H1 (cell line): ENCODE measurements around the gene LPGAT1. TPM values are rescaled to one million over a fixed set of nuclear protein-coding genes. Genes with fewer than 3 reads are reported as not detected.

Experiments used
- CTCF ChIA-PET: fragments of 300-600 bp; sonication (Branson Sonifier 250); formaldehyde crosslinking; loops from one replicate; lab custom pipeline; 2021; ENCODE audit not compliant: partially characterized antibody; lab: Charles Lee
- POLR2A ChIA-PET: fragments of 300-600 bp; sonication (Branson Sonifier 250); formaldehyde crosslinking; loops from one replicate; lab custom pipeline; 2021; ENCODE audit warnings: inconsistent platforms; ENCODE audit not compliant: partially characterized antibody; lab: Charles Lee
- DNase-seq, 2 experiments: peaks; one replicate each; pipeline versions ENCODE4 v3.0.0 to v3.0.0-alpha.2; 2010 to 2022; ENCODE audit warnings: low spot score in 2 of 2, low read depth in 1 of 2, mixed read lengths in 1 of 2
- FAIRE-seq: peaks from 2 replicates; lab custom pipeline; 2011; peaks lifted over from hg19 to GRCh38; lab: Jason Lieb, UNC
- H2AFZ ChIP-seq: 2 replicates; pipeline ENCODE4 v1.8.1; 2012; ENCODE audit warnings: low read length, inconsistent platforms
- H2AK5ac ChIP-seq: 2 replicates; pipeline ENCODE4 v1.6.1; 2013; ENCODE audit warnings: low read depth, low read length
- H2BK120ac ChIP-seq: replicated peaks from 2 replicates; pipeline ENCODE3; 2013; ENCODE audit warnings: low read depth, low read length, inconsistent platforms
- H2BK12ac ChIP-seq: 2 replicates; pipeline ENCODE4 v1.6.1; 2013; ENCODE audit warnings: low read depth, low read length
- H2BK15ac ChIP-seq: 2 replicates; pipeline ENCODE4 v1.6.1; 2013; ENCODE audit warnings: low read length
- H2BK20ac ChIP-seq: 2 replicates; pipeline ENCODE4 v1.6.1; 2013; ENCODE audit warnings: low read length
- H2BK5ac ChIP-seq: 2 replicates; pipeline ENCODE4 v1.6.1; 2013; ENCODE audit warnings: low read depth, low read length
- H3K14ac ChIP-seq: 2 replicates; pipeline ENCODE4 v1.6.1; 2013; ENCODE audit warnings: inconsistent platforms; ENCODE audit not compliant: insufficient read length
- H3K18ac ChIP-seq: 2 replicates; pipeline ENCODE4 v1.6.1; 2013; ENCODE audit warnings: low read length; ENCODE audit errors: extremely low read depth
- H3K23ac ChIP-seq: 2 replicates; pipeline ENCODE4 v1.6.1; 2013; ENCODE audit warnings: inconsistent platforms; ENCODE audit not compliant: insufficient read length
- H3K23me2 ChIP-seq: 2 replicates; pipeline ENCODE4 v1.6.1; 2013; ENCODE audit warnings: low read depth, low read length
- H3K27ac ChIP-seq: 2 replicates; pipeline ENCODE4 v1.6.1; 2011; ENCODE audit warnings: low read depth, low read length, inconsistent platforms
- H3K27me3 ChIP-seq, 4 experiments: replicated peaks in 1 of 4; 1 replicate in 1 of 4; 2 replicates in 3 of 4; pipeline versions ENCODE4 v1.6.1 to v1.8.1; 2011 to 2013; ENCODE audit warnings: low read length in 3 of 4, mild to moderate bottlenecking in 3 of 4, inconsistent platforms in 2 of 4, mixed read lengths in 2 of 4, moderate library complexity in 1 of 4; ENCODE audit not compliant: control insufficient read depth in 3 of 4, insufficient read depth in 3 of 4; ENCODE audit errors: extremely low read depth in 1 of 4
- H3K36me3 ChIP-seq, 4 experiments: 2 replicates each; pipeline versions ENCODE4 v1.6.1 to v1.8.1; 2011 to 2013; ENCODE audit warnings: mild to moderate bottlenecking in 4 of 4, low read length in 3 of 4, moderate library complexity in 2 of 4, control low read depth in 1 of 4, inconsistent platforms in 1 of 4; ENCODE audit not compliant: insufficient read depth in 4 of 4, control insufficient read depth in 2 of 4
- H3K4ac ChIP-seq: replicated peaks from 2 replicates; pipeline ENCODE3; 2013; ENCODE audit warnings: low read length, low read depth, mixed read lengths, inconsistent platforms; ENCODE audit not compliant: insufficient read length
- H3K4me1 ChIP-seq, 4 experiments: replicated peaks in 1 of 4; 1 replicate in 1 of 4; 2 replicates in 3 of 4; pipeline versions ENCODE4 v1.6.1 to v1.8.1; 2011 to 2013; ENCODE audit warnings: low read length in 3 of 4, inconsistent platforms in 2 of 4, mixed read lengths in 1 of 4; ENCODE audit not compliant: insufficient read depth in 4 of 4, control insufficient read depth in 3 of 4
- H3K4me2 ChIP-seq, 2 experiments: 2 replicates each; pipeline versions ENCODE4 v1.6.1 to v1.8.1; 2011 to 2013; ENCODE audit warnings: low read depth in 2 of 2, low read length in 2 of 2, control low read depth in 1 of 2, inconsistent platforms in 1 of 2, mild to moderate bottlenecking in 1 of 2; ENCODE audit not compliant: insufficient read depth in 1 of 2
- H3K4me3 ChIP-seq, 4 experiments: fragments of 200-600, 300-600 bp in 1 of 4; sonication (generic), shearing (Covaris generic), sonication (Bioruptor Twin) in 1 of 4; 2 replicates each; pipeline versions ENCODE4 v1.5.1 to v1.8.1; 2011 to 2016; ENCODE audit warnings: low read length in 4 of 4, low read depth in 3 of 4, control low read depth in 2 of 4, inconsistent platforms in 2 of 4, mild to moderate bottlenecking in 2 of 4, mixed read lengths in 1 of 4, moderate library complexity in 1 of 4; ENCODE audit not compliant: insufficient read depth in 2 of 4; ENCODE audit errors: extremely low read depth in 1 of 4
- H3K56ac ChIP-seq: replicated peaks from 2 replicates; pipeline ENCODE3; 2013; ENCODE audit warnings: low read depth, mild to moderate bottlenecking, mixed read lengths, low read length, inconsistent platforms; ENCODE audit not compliant: insufficient read length
- H3K79me1 ChIP-seq: 2 replicates; pipeline ENCODE4 v1.6.1; 2013; ENCODE audit warnings: low read depth, low read length, control low read depth
- H3K79me2 ChIP-seq, 2 experiments: 2 replicates each; pipeline versions ENCODE4 v1.6.1 to v1.8.1; 2012 to 2013; ENCODE audit warnings: low read length in 2 of 2, mild to moderate bottlenecking in 2 of 2, inconsistent platforms in 1 of 2; ENCODE audit not compliant: insufficient read depth in 2 of 2, control insufficient read depth in 1 of 2
- H3K9ac ChIP-seq, 4 experiments: replicated peaks in 1 of 4; 1 replicate in 1 of 4; 2 replicates in 3 of 4; pipeline versions ENCODE4 v1.6.1 to v1.8.1; 2011 to 2013; ENCODE audit warnings: low read depth in 3 of 4, low read length in 3 of 4, control low read depth in 2 of 4, mild to moderate bottlenecking in 2 of 4, moderate library complexity in 2 of 4, inconsistent platforms in 1 of 4; ENCODE audit errors: extremely low read depth in 1 of 4
- H3K9me3 ChIP-seq, 2 experiments: 2 replicates each; pipeline versions ENCODE4 v1.6.1 to v1.8.1; 2012 to 2013; ENCODE audit warnings: mild to moderate bottlenecking in 2 of 2, moderate library complexity in 2 of 2, control low read depth in 1 of 2, inconsistent platforms in 1 of 2, low read depth in 1 of 2, low read length in 1 of 2, mixed read lengths in 1 of 2; ENCODE audit not compliant: insufficient read depth in 2 of 2
- H4K20me1 ChIP-seq, 2 experiments: replicated peaks in 1 of 2; 2 replicates each; pipeline versions ENCODE3 to v1.8.1; 2011 to 2013; ENCODE audit warnings: inconsistent platforms in 2 of 2, low read length in 2 of 2, mild to moderate bottlenecking in 1 of 2; ENCODE audit not compliant: insufficient read depth in 2 of 2, control insufficient read depth in 1 of 2
- H4K5ac ChIP-seq: 2 replicates; pipeline ENCODE4 v1.6.1; 2013; ENCODE audit warnings: low read length, low read depth, mixed read lengths, inconsistent platforms; ENCODE audit not compliant: insufficient read length
- H4K8ac ChIP-seq: 2 replicates; pipeline ENCODE4 v1.8.0; 2013; ENCODE audit warnings: mild to moderate bottlenecking, moderate library complexity, low read length, inconsistent platforms; ENCODE audit not compliant: insufficient read depth; ENCODE audit errors: extremely low read depth
- H4K91ac ChIP-seq: replicated peaks from 2 replicates; pipeline ENCODE3; 2013; ENCODE audit warnings: low read length, mixed read lengths, inconsistent platforms; ENCODE audit not compliant: insufficient read length
- BRCA1 ChIP-seq: IDR thresholded peaks from 2 replicates; pipeline ENCODE4 v1.6.1; 2012; ENCODE audit warnings: low read depth, low read length, improper control_type of control experiment
- CBX8 ChIP-seq: fragments of 300-800, 300-1000 bp; sonication (generic); IDR thresholded peaks from 2 replicates; pipeline ENCODE4 v1.7.1; 2016; ENCODE audit warnings: low read depth, low read length, borderline replicate concordance
- CHD2 ChIP-seq: IDR thresholded peaks from 2 replicates; pipeline ENCODE4 v1.6.1; 2012; ENCODE audit warnings: low read length, improper control_type of control experiment
- EZH2 ChIP-seq: fragments of 200-600 bp; sonication (generic); IDR thresholded peaks from 2 replicates; pipeline ENCODE4 v1.7.1; 2012; ENCODE audit warnings: low read depth, mild to moderate bottlenecking, moderate library complexity, low read length, inconsistent platforms; ENCODE audit not compliant: severe bottlenecking
- FOSL1 ChIP-seq: IDR thresholded peaks from 2 replicates; pipeline ENCODE4 v1.6.1; 2011; ENCODE audit warnings: mild to moderate bottlenecking, low read depth, low read length, moderate library complexity; ENCODE audit not compliant: insufficient read depth
- HDAC6 ChIP-seq: IDR thresholded peaks from one replicate; pipeline ENCODE4 v1.7.1; 2012; ENCODE audit warnings: low read depth, mild to moderate bottlenecking, inconsistent platforms, low read length, moderate library complexity
- JUND ChIP-seq: IDR thresholded peaks from 2 replicates; pipeline ENCODE4 v1.6.1; 2011; ENCODE audit warnings: mild to moderate bottlenecking, improper control_type of control experiment, low read length
- WGBS, 2 experiments: shearing (Covaris generic) in 1 of 2; methylation state at CpG; one replicate each; pipeline versions ENCODE4 v1.1.6 to v1.1.7; 2013 to 2015; ENCODE audit warnings: low lambda C conversion rate in 2 of 2, mixed read lengths in 2 of 2, inconsistent platforms in 1 of 2, low coverage in 1 of 2, missing lambda C conversion rate in 1 of 2; ENCODE audit not compliant: insufficient replicate concordance in 2 of 2, insufficient coverage in 1 of 2, insufficient read length in 1 of 2; ENCODE audit errors: extremely low coverage in 1 of 2, missing lambda C conversion rate in 1 of 2; 5-methylcytosine and 5-hydroxymethylcytosine counted together
- polyA plus RNA-seq, 7 experiments: library from polyadenylated mRNA; depleted of rRNA in 3 of 7; stranded (reverse) in 5 of 7; unstranded in 2 of 7; fragments of >200 nt in 5 of 7; fragments of 200-250 nt in 2 of 7; gene quantifications; 1 replicate in 5 of 7; 2 replicates in 1 of 7; 4 replicates in 1 of 7; pipeline versions ENCODE4 v1.2.1 to v1.2.3, GENCODE V29; 2011 to 2013; ENCODE audit warnings: missing spikeins in 2 of 7, mixed read lengths in 2 of 7
- total RNA-seq: library from RNA; stranded (reverse); fragmentation: NEBNext Ultra II Directional; extraction: Animal tissue kit (Norgen Biotek cat#: 25700); gene quantifications from 2 replicates; pipeline ENCODE4 v1.2.1, GENCODE V29; 2021

The LPGAT1 gene
- total and polyA plus RNA-seq, 2 of the 8 experiments (the other 6 are each of a cell fraction or from before 2014, with no cell fraction given), result 2.3 to 13.5 TPM

- no peak overlapping the region for H2BK12ac ChIP-seq
- H2BK120ac ChIP-seq, result no peak overlapping the region
- H3K36me3 ChIP-seq, result no peaks in the 10 kb centered on the region
- no peak overlapping the region for H3K4me2 ChIP-seq
- no peaks in the 10 kb centered on the region; a peak in 2 of 7 replicates for H3K4me1 ChIP-seq
- DNase-seq (no peak), FAIRE-seq (no peak)
- H2AK5ac ChIP-seq, result no peak overlapping the region
- no peaks in the 10 kb centered on the region; a peak in 1 of 7 replicates for H3K27me3 ChIP-seq
- H2BK15ac ChIP-seq, result no peak overlapping the region
- H3K9me3 ChIP-seq, result no peaks in the 10 kb centered on the region
- H3K56ac ChIP-seq, result no peak overlapping the region
- no peak overlapping the region for H3K18ac ChIP-seq
- H4K91ac ChIP-seq, result no peak overlapping the region
- ChIA-PET CTCF (interaction anchor here (0.6 to 2.9 kb wide), 7 partner anchors 10 to 188 kb away, joined by 3 to 15 read pairs (median 3); no protein-coding TSS in a partner anchor), POLR2A (no interaction called here)
- H3K79me1 ChIP-seq, result no peaks in the 10 kb centered on the region
- H3K27ac ChIP-seq, result no peak overlapping the region
- H3K4me3 ChIP-seq, result no peak overlapping the region
- no peak overlapping the region for H2BK20ac ChIP-seq
- no peak overlapping the region for H4K5ac ChIP-seq
- H3K9ac ChIP-seq, result no peak overlapping the region
- no peaks in the 10 kb centered on the region for H3K23me2 ChIP-seq
- H3K4ac ChIP-seq, result no peak overlapping the region
- no peaks in the 10 kb centered on the region for H4K20me1 ChIP-seq
- peak overlapping the region; percentile 8; the same call in 1 of the 2 replicates for H4K8ac ChIP-seq
- no peak overlapping the region for H2BK5ac ChIP-seq
- no peak overlapping the region for H3K14ac ChIP-seq
- H2AFZ ChIP-seq, result no peak overlapping the region
- 92% methylated on average over 15 of the region's 15 CpGs; no CpG with 5 or more reads in 1 of the 2 experiments for WGBS, 2 experiments
- no peaks in the 10 kb centered on the region for H3K79me2 ChIP-seq
- no peak overlapping the region for H3K23ac ChIP-seq
- TF ChIP-seq CHD2 (no peak), EZH2 (no peak), JUND (no peak), CBX8 (no peak), BRCA1 (no peak), FOSL1 (no peak), HDAC6 (no peak)
These were observed 93.2 kb downstream of the LPGAT1 start for GRCh38 chr1:211737115-211738035.
